GM23338 (cell line): Measurements from ENCODE around the gene GRM3. TPM values are rescaled to one million over a fixed set of nuclear protein-coding genes. Genes with fewer than 3 reads are reported as not detected.

Source experiments
- ATAC-seq: fragments of 200-7000 bp; cut with Tn5 transposase; 3 replicates; pipeline ENCODE4 v1.9.1; 2020
- DNase-seq: peaks from one replicate; pipeline ENCODE4 v3.0.0-alpha.2; 2015; ENCODE audit warnings: low spot score
- H2AFZ ChIP-seq: fragments of 200-600 bp; sonication (generic); 2 replicates; pipeline ENCODE4 v1.8.0; 2016; ENCODE audit warnings: antibody characterized with exemption, mild to moderate bottlenecking, moderate library complexity
- H3F3A ChIP-seq: fragments of 200-600 bp; sonication (generic); replicated peaks from 2 replicates; pipeline ENCODE4 v1.8.0; 2017; ENCODE audit warnings: antibody characterized with exemption, mixed run types, low read depth
- H3K27ac ChIP-seq: fragments of 200-600 bp; sonication (generic); 2 replicates; pipeline ENCODE4 v1.6.1; 2016; ENCODE audit warnings: low read depth
- H3K27me3 ChIP-seq: fragments of 200-600 bp; sonication (generic); 2 replicates; pipeline ENCODE4 v1.8.0; 2016; ENCODE audit warnings: mild to moderate bottlenecking, mixed run types, moderate library complexity; ENCODE audit not compliant: insufficient read depth
- H3K36me3 ChIP-seq: fragments of 200-600 bp; sonication (generic); 2 replicates; pipeline ENCODE4 v1.8.0; 2016; ENCODE audit warnings: mild to moderate bottlenecking; ENCODE audit not compliant: insufficient read depth
- H3K4me1 ChIP-seq: fragments of 200-600 bp; sonication (generic); 2 replicates; pipeline ENCODE4 v1.8.0; 2016; ENCODE audit warnings: mild to moderate bottlenecking, moderate library complexity; ENCODE audit not compliant: insufficient read depth
- H3K4me2 ChIP-seq: fragments of 200-600 bp; sonication (generic); 2 replicates; pipeline ENCODE4 v1.7.1; 2017; ENCODE audit warnings: mixed run types
- H3K4me3 ChIP-seq: fragments of 200-600 bp; sonication (generic); 2 replicates; pipeline ENCODE4 v1.6.1; 2016; ENCODE audit warnings: mixed run types
- H3K79me2 ChIP-seq: fragments of 200-600 bp; sonication (generic); replicated peaks from 2 replicates; pipeline ENCODE4 v1.8.0; 2017; ENCODE audit warnings: mild to moderate bottlenecking; ENCODE audit not compliant: insufficient read depth
- H3K9me2 ChIP-seq: fragments of 200-600 bp; sonication (generic); 2 replicates; pipeline ENCODE4 v1.8.0; 2017; ENCODE audit not compliant: insufficient read depth
- H4K20me1 ChIP-seq: fragments of 200-600 bp; sonication (generic); replicated peaks from 2 replicates; pipeline ENCODE4 v1.8.0; 2017; ENCODE audit warnings: mild to moderate bottlenecking; ENCODE audit not compliant: insufficient read depth
- H3K27ac Mint-ChIP-seq: 2 replicates; pipeline ENCODE4 v1.8.0; 2020; ENCODE audit warnings: inconsistent platforms, mild to moderate bottlenecking, moderate library complexity, mixed read lengths
- H3K27me3 Mint-ChIP-seq: 3 replicates; pipeline ENCODE4 v1.8.0; 2022; ENCODE audit warnings: low read depth, mild to moderate bottlenecking, moderate library complexity, mixed read lengths, inconsistent platforms; ENCODE audit not compliant: insufficient read depth, poor library complexity
- H3K36me3 Mint-ChIP-seq: 3 replicates; pipeline ENCODE4 v1.8.0; 2021; ENCODE audit warnings: low read depth, mild to moderate bottlenecking, inconsistent platforms, moderate library complexity, mixed read lengths
- H3K4me1 Mint-ChIP-seq: 3 replicates; pipeline ENCODE4 v1.8.0; 2020; ENCODE audit warnings: mild to moderate bottlenecking, inconsistent platforms, mixed read lengths
- H3K4me3 Mint-ChIP-seq: 3 replicates; pipeline ENCODE4 v1.8.0; 2021; ENCODE audit warnings: moderate library complexity, mild to moderate bottlenecking, inconsistent platforms, mixed read lengths
- H3K9me3 Mint-ChIP-seq: 3 replicates; pipeline ENCODE4 v1.8.0; 2020; ENCODE audit warnings: moderate library complexity, mild to moderate bottlenecking, inconsistent platforms, mixed read lengths
- NANOG ChIP-seq: IDR thresholded peaks from 2 replicates; pipeline ENCODE4 v1.6.1; 2016; ENCODE audit warnings: antibody characterized with exemption, borderline replicate concordance
- REST ChIP-seq: IDR thresholded peaks from one replicate; pipeline ENCODE4 v1.6.1; 2018; ENCODE audit warnings: antibody characterized with exemption; ENCODE audit not compliant: unreplicated experiment
- STAT1 ChIP-seq: IDR thresholded peaks from one replicate; pipeline ENCODE4 v1.6.1; 2016; ENCODE audit warnings: antibody characterized with exemption; ENCODE audit not compliant: unreplicated experiment
- ZNF114 ChIP-seq: fragments of 250-450 bp; sonication (Bioruptor Pico); IDR thresholded peaks from 2 replicates; pipeline ENCODE4 v1.5.0; 2020; ENCODE audit warnings: mild to moderate bottlenecking, moderate library complexity
- ZNF331 ChIP-seq: fragments of 250-450 bp; sonication (Bioruptor Pico); IDR thresholded peaks from 2 replicates; pipeline ENCODE4 v1.5.0; 2020; ENCODE audit warnings: low read depth, mild to moderate bottlenecking, moderate library complexity
- ZNF462 ChIP-seq: fragments of 250-450 bp; sonication (Bioruptor Pico); IDR thresholded peaks from 2 replicates; pipeline ENCODE4 v1.5.0; 2020; ENCODE audit warnings: mild to moderate bottlenecking, moderate library complexity
- polyA plus RNA-seq: library from polyadenylated mRNA; unstranded; fragments of >200 nt; fragmentation: Nextera tagmentation; extraction: Ambion mirVana; gene quantifications from 2 replicates; pipeline ENCODE4 v1.2.1, GENCODE V29; 2016
- total RNA-seq: library from RNA; depleted of rRNA; stranded (reverse); fragments of >200 nt; shearing (Covaris generic); gene quantifications from 2 replicates; pipeline ENCODE4 v1.2.3, GENCODE V29; 2014

GRM3 gene
- total and polyA plus RNA-seq, 2 experiments from 2014 or later: 0.79 to 1.9 TPM

- TF ChIP-seq ZNF462: no peak
- no peak for TF ChIP-seq ZNF114 (CRISPR knock-in tag)
Observed at GRCh38 chr7:86773309-86773708, 129.6 kb downstream of the GRM3 start (continued).

GRCh38 chr7:86775203-86775602 is 131.5 kb downstream of the GRM3 start:
- Mint-ChIP-seq H3K4me3 (no peak overlapping the region), H3K9me3 (no peaks in the 10 kb centered on the region), H3K27me3 (no peaks in the 10 kb centered on the region), H3K4me1 (no peaks in the 10 kb centered on the region), H3K36me3 (no peaks in the 10 kb centered on the region), H3K27ac (no peak overlapping the region)
- Histone ChIP-seq H3K79me2 (no peaks in the 10 kb centered on the region), H3K27me3 (no peaks in the 10 kb centered on the region), H3K4me1 (no peaks in the 10 kb centered on the region), H3K27ac (no peak overlapping the region), H3K36me3 (no peaks in the 10 kb centered on the region), H3K4me3 (no peak overlapping the region), H3F3A (no peaks in the 10 kb centered on the region), H4K20me1 (no peaks in the 10 kb centered on the region), H2AFZ (no peak overlapping the region), H3K4me2 (no peak overlapping the region), H3K9me2 (no peaks in the 10 kb centered on the region)
- DNase-seq (no peak), ATAC-seq (no peak)
- TF ChIP-seq NANOG (no peak), STAT1 (no peak), REST (no peak), ZNF331 (no peak)
